SH-SY5Y (cell line): ENCODE results near the gene NATD1.

Source experiments
- GATA2 ChIP-seq: IDR thresholded peaks from 2 replicates; pipeline ENCODE4 v1.6.1; 2011; ENCODE audit warnings: mild to moderate bottlenecking, low read depth, low read length
- GATA3 ChIP-seq: IDR thresholded peaks from 2 replicates; pipeline ENCODE4 v1.6.1; 2011; ENCODE audit warnings: low read depth, mild to moderate bottlenecking, low read length, moderate library complexity

GRCh38 chr17:21295036-21295952 is 42.1 kb upstream of the NATD1 start:
- TF ChIP-seq GATA2 (no peak), GATA3 (no peak)
